Measurements from ENCODE around the gene SH3BGRL2.

The SH3BGRL2 gene

GRCh38 chr6:79699606-79700005, 68.5 kb downstream of the SH3BGRL2 start:
- no peak for DNase-seq (ENCODE audit: low read depth)

- no peak for DNase-seq (ENCODE audit: low read depth)
Observed at GRCh38 chr6:79702691-79703090, 71.6 kb downstream of the SH3BGRL2 start.

- no peak for DNase-seq (ENCODE audit: low read depth)
Observed at GRCh38 chr6:79704200-79704599, 73.1 kb downstream of the SH3BGRL2 start.

- DNase-seq (ENCODE audit: low read depth) = no peak
Observed at GRCh38 chr6:79705456-79705995, 74.4 kb downstream of the SH3BGRL2 start.

- DNase-seq (ENCODE audit: low read depth) = no peak
Observed at GRCh38 chr6:79706527-79706926, 75.4 kb downstream of the SH3BGRL2 start.

GRCh38 chr6:79707621-79708020, 76.5 kb downstream of the SH3BGRL2 start:
- DNase-seq (ENCODE audit: low read depth) = no peak

GRCh38 chr6:79708095-79708791, 77.1 kb downstream of the SH3BGRL2 start:
- no peak for DNase-seq (ENCODE audit: low read depth)

- no peak for DNase-seq (ENCODE audit: low read depth)
Observed at GRCh38 chr6:79710127-79710526, 79.0 kb downstream of the SH3BGRL2 start.

GRCh38 chr6:79711167-79711566, 80.0 kb downstream of the SH3BGRL2 start:
- DNase-seq (ENCODE audit: low read depth) = no peak

GRCh38 chr6:79712144-79712543, 81.0 kb downstream of the SH3BGRL2 start:
- DNase-seq (ENCODE audit: low read depth) = no peak

GRCh38 chr6:79712616-79713135, 81.5 kb downstream of the SH3BGRL2 start:
- no peak for DNase-seq (ENCODE audit: low read depth)

- no peak for DNase-seq (ENCODE audit: low read depth)
Observed at GRCh38 chr6:79713701-79714322, 82.7 kb downstream of the SH3BGRL2 start.

- DNase-seq (ENCODE audit: low read depth) = no peak
Observed at GRCh38 chr6:79717989-79718388, 86.9 kb downstream of the SH3BGRL2 start.

- DNase-seq (ENCODE audit: low read depth) = no peak
Observed at GRCh38 chr6:79718509-79719247, 87.5 kb downstream of the SH3BGRL2 start.

- DNase-seq (ENCODE audit: low read depth) = no peak
Observed at GRCh38 chr6:79719248-79719960, 88.3 kb downstream of the SH3BGRL2 start.

GRCh38 chr6:79724816-79725215, 93.7 kb downstream of the SH3BGRL2 start:
- DNase-seq (ENCODE audit: low read depth) = no peak

- no peak for DNase-seq (ENCODE audit: low read depth)
Observed at GRCh38 chr6:79731471-79731870, 100.3 kb downstream of the SH3BGRL2 start.

GRCh38 chr6:79733388-79733787, 102.3 kb downstream of the SH3BGRL2 start:
- DNase-seq (ENCODE audit: low read depth) = no peak

GRCh38 chr6:79734374-79734773, 103.2 kb downstream of the SH3BGRL2 start:
- no peak for DNase-seq (ENCODE audit: low read depth)

- DNase-seq (ENCODE audit: low read depth) = no peak
Observed at GRCh38 chr6:79735183-79735582, 104.1 kb downstream of the SH3BGRL2 start.

GRCh38 chr6:79737172-79737571, 106.0 kb downstream of the SH3BGRL2 start:
- DNase-seq (ENCODE audit: low read depth) = no peak

GRCh38 chr6:79742030-79742429, 110.9 kb downstream of the SH3BGRL2 start:
- no peak for DNase-seq (ENCODE audit: low read depth)

Data from stimulated activated CD8-positive, alpha-beta memory T cell treated with anti-CD3 and anti-CD28 coated beads, Interleukin-12 subunit alpha, Interleukin-12 subunit beta, amount 100 ng/mL, for 4 hours (primary cell).